Rectal smooth muscle tissue (tissue), 1 donor: ENCODE data around the gene CRYL1.

ENCODE experiments used
- H3K27ac ChIP-seq: one replicate; pipeline ENCODE4 v1.7.0; 2013; ENCODE audit warnings: low read depth, low read length, inconsistent platforms
- H3K27me3 ChIP-seq: one replicate; pipeline ENCODE4 v1.7.0; 2013; ENCODE audit warnings: low read length; ENCODE audit not compliant: control insufficient read depth, insufficient read depth
- H3K36me3 ChIP-seq: one replicate; pipeline ENCODE4 v1.7.0; 2013; ENCODE audit warnings: low read length; ENCODE audit not compliant: control insufficient read depth, insufficient read depth
- H3K4me1 ChIP-seq: one replicate; pipeline ENCODE4 v1.7.0; 2013; ENCODE audit warnings: low read length; ENCODE audit not compliant: control insufficient read depth, insufficient read depth
- H3K4me3 ChIP-seq: one replicate; pipeline ENCODE4 v1.7.0; 2013; ENCODE audit warnings: low read length
- H3K9ac ChIP-seq: one replicate; pipeline ENCODE4 v1.7.0; 2013; ENCODE audit warnings: low read length

Gene CRYL1

DNA sequence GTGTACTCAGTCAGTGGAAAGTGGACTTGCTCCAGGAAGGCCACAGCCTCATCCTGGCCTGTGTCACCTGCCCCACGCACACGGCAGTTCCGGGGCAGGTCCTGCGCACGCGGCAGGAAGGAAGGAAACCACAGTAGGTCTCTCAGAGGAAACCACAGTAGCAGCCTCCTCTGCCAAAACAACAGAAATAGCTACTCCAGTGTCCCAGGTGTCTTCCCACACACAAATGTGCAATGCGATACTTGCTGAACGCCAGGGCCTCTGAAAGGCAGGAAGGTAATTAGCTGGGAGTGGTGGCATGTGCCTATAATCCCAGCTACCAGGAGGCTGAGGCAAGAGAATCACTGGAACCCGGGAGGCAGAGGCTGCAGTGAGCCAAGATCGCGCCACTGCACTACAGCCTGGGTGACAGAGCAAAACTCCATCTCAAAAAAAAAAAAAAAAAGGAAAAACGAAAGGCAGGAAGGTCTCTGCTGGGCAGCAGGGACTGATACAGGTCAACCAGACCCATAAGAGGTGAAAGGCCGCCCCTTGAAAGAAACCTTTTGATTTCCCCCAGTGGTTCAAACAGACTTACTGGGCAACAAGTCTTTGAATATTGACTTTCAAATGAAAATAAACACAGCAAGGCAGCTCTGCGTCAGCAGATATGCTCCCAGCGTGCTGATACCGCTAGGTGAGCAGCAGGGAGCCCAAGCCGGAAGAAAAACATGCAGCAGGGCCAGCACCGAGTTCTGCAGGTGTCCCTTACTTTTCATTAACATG, 49.5 kb downstream of the CRYL1 start:
- H3K4me3 ChIP-seq, result no peak overlapping the region
- H3K27ac ChIP-seq, result no peak overlapping the region
- no peaks in the 10 kb centered on the region for H3K4me1 ChIP-seq
- peak overlapping the region; percentile 2 for H3K9ac ChIP-seq
- H3K36me3 ChIP-seq, result peaks cover 3% of the 10 kb centered on the region
- H3K27me3 ChIP-seq, result no peaks in the 10 kb centered on the region

DNA sequence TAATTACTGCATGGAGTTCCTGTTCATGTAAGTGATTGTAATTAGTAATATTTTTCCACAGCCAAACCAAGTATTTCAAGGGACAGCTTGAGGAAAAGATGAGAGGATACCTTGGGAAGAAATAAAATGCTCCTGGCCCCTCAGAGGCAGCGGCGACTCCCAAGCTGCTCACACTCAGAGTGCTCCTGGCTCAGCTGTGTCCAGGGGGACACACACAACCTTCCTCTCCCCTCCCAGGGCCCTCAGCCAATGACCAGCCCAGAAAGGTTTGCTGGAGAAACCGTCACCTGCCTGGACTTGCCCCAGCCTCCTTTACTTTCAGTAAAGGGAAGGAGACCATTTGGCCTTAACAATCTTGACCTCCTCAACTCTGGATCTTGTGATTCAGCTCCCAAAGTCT, 51.1 kb downstream of the CRYL1 start:
- Histone ChIP-seq H3K4me3 (no peak overlapping the region), H3K36me3 (no peaks in the 10 kb centered on the region), H3K27me3 (no peaks in the 10 kb centered on the region), H3K27ac (no peak overlapping the region), H3K4me1 (no peaks in the 10 kb centered on the region), H3K9ac (no peak overlapping the region)

DNA sequence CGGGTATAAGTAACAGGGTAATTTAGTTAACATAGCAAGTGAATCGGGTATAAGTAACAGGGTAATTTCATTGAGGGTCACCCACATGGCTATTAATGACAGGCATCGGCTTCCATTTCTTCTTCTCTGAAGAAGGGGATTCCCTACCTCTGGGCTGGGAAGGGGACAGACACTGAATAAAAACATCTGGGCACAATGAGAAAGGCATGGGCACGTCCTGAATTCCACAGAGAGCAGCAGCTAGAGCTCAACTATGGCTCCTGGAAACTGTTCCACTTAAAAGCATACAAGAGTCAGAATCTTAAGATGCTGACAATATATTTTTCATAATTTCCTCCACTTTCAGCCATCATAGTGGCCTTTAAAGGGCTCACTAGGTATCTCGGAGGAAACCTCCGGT, 51.8 kb downstream of the CRYL1 start:
- Histone ChIP-seq H3K4me1 (no peaks in the 10 kb centered on the region), H3K36me3 (no peaks in the 10 kb centered on the region), H3K27me3 (no peaks in the 10 kb centered on the region), H3K9ac (no peak overlapping the region), H3K4me3 (no peak overlapping the region), H3K27ac (no peak overlapping the region)

DNA sequence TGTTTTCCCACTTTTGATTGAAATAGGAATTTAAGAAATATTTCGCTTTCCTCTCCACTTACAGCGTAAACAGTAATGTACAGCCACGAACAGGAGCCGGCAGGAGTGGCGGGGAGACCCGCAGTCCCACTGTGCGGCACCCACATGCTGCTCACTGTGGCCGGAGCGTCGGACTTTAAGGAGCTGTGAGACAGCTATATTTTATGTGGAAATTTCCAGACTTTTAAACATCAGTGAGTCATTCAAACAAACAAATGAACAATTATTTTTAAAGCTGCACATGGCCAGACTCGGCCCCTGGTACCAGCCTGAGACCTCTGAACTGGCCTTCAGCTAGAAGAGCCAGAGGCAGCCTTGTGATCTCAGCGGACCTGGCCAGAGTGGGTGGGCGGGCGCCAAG, 52.5 kb downstream of the CRYL1 start:
- Histone ChIP-seq H3K36me3 (no peaks in the 10 kb centered on the region), H3K4me1 (no peaks in the 10 kb centered on the region), H3K27me3 (no peaks in the 10 kb centered on the region), H3K27ac (no peak overlapping the region), H3K9ac (no peak overlapping the region), H3K4me3 (no peak overlapping the region)

DNA sequence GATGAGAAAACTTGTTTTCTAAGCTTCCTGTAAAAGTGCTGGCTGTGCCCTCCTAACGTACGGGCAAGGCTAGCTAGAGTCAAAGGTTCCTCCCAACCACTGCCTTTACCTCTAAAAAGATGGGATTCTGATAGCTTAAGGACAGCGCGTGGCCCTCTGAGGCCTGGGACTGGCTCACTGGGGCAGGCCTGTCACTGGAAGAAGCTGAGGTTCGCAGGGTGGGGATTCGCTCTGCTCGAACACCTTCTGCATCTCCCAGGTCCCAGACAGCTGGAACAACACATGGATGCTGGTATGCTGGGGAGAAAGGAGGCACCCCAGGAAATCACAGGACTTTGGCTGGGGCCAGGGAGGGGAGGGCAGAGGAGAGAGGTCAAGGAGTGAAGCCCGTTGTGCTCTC, 53.1 kb downstream of the CRYL1 start:
- no peak overlapping the region for H3K27ac ChIP-seq
- H3K4me3 ChIP-seq, result no peak overlapping the region
- H3K9ac ChIP-seq, result no peak overlapping the region
- no peaks in the 10 kb centered on the region for H3K27me3 ChIP-seq
- H3K4me1 ChIP-seq, result no peaks in the 10 kb centered on the region
- no peaks in the 10 kb centered on the region for H3K36me3 ChIP-seq

DNA sequence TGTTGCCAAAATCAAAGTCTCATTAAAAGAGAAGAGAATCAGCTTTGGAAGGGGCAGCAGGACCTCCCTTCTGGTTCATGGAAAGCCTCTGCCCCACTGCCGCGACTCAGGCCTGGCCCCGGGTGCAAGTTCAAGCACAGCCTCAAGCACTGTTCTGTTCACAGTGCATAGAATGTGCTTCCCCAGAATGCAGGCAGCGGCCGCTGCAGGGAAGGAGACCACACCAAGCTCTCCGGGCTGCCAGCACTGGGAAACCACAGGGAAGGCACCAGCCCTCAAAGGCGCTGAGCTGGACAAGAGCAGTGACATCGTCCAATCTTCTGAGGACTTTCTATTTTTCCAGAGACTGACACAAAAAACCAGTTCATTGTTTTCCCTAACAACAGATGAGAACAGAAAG, 55.5 kb downstream of the CRYL1 start:
- Histone ChIP-seq H3K27ac (no peak overlapping the region), H3K4me3 (no peak overlapping the region), H3K4me1 (peaks cover 3% of the 10 kb centered on the region), H3K36me3 (no peaks in the 10 kb centered on the region), H3K9ac (no peak overlapping the region), H3K27me3 (no peaks in the 10 kb centered on the region)

DNA sequence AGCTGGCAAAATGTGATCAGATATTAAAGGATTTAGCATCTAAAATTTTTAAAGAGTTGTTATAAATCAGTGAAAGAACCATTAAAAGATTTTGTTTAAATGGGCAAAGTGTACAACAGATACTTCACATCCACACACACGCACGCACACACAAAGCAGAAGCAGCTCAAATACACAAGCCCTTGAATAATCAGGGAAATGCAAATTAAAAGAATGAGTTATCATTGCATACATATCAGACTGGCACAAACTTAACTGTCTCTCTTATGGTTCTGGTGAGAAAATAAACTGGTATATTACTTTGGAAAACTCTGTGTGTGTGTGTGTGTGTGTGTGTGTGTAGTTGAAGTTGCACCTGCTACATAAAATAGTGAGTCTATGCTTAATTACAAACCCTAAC, 59.3 kb downstream of the CRYL1 start:
- Histone ChIP-seq H3K36me3 (no peaks in the 10 kb centered on the region), H3K4me3 (no peak overlapping the region), H3K4me1 (peaks cover 5% of the 10 kb centered on the region), H3K27me3 (no peaks in the 10 kb centered on the region), H3K9ac (no peak overlapping the region), H3K27ac (no peak overlapping the region)

DNA sequence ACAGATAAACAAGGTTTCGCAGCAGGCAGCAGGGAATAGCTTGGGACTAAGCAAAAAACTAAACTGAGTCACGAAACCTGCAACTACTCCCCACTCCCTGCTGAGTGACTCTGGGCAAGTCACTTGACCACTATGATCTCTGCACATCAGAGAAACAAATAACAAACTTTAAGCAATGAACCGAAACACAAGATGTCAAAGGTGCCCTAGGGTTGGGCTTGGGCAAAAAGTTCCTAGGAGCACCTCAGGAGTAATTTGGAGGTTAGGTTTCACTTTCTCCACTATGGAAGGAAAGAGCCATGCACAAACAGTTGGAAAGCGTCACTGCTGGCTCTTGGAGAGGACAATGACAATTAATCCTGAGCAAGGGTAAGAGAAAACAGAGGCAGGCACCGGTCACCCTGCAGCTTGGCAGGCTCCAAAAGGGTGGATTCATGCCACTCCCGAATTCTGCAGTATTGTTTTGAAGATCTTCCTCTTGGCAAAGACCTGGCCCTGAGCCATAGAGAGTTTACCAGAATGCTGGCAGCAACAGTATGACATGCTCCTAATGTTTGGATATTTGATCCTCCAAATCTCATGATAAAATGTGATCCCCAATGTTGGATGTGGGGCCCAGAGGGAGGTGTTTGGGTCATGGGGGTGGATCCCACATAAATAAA, 60.3 kb downstream of the CRYL1 start:
- no peaks in the 10 kb centered on the region for H3K27me3 ChIP-seq
- peak overlapping the region; percentile 25 for H3K4me3 ChIP-seq
- H3K9ac ChIP-seq, result no peak overlapping the region
- H3K36me3 ChIP-seq, result no peaks in the 10 kb centered on the region
- no peak overlapping the region for H3K27ac ChIP-seq
- H3K4me1 ChIP-seq, result peaks cover 5% of the 10 kb centered on the region

DNA sequence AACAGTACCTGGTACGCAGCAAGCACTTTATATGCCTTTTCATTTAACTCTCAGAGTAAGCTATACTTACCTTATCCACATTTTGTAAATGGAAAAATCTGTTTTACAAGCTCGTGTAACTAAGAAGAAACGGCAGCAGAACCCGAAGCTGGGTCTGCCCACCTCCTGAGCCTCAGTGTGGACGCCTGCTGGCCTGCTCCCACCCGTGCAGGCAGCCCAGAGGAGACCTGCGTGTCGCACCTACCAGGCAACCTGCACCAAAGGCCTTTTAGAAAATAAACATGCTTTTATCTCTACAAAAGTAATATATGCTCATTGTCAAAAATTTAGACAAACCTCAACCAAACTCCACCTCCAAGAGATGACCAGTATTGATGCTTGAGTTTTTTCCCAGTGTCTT, 62.7 kb downstream of the CRYL1 start:
- H3K27ac ChIP-seq, result no peak overlapping the region
- H3K4me1 ChIP-seq, result peaks cover 5% of the 10 kb centered on the region
- H3K36me3 ChIP-seq, result no peaks in the 10 kb centered on the region

DNA sequence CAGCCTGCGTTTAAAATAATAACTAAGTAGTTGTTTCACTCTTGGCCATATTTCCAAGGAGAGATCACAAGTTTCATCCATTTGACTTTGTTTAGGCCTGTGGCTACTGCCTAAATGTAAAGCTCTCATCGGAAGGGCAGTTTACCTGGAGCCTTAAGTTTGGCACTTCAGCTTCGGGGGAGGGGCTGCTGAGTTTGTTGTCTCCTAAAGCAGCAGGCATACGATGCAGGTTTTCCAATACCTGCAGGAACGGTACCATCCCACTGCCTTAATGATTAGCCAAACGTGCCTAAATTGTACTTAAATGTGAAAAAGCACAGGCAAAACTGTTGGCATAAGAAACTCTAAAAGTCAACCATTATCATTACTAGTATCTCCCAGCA, 63.1 kb downstream of the CRYL1 start:
- Histone ChIP-seq H3K9ac (no peak overlapping the region), H3K4me3 (no peak overlapping the region), H3K27ac (no peak overlapping the region)

More for the DNA sequence above, 62.7 kb downstream of the CRYL1 start:
- H3K27me3 ChIP-seq, result no peaks in the 10 kb centered on the region
- H3K4me3 ChIP-seq, result no peak overlapping the region
- H3K9ac ChIP-seq, result no peak overlapping the region

DNA sequence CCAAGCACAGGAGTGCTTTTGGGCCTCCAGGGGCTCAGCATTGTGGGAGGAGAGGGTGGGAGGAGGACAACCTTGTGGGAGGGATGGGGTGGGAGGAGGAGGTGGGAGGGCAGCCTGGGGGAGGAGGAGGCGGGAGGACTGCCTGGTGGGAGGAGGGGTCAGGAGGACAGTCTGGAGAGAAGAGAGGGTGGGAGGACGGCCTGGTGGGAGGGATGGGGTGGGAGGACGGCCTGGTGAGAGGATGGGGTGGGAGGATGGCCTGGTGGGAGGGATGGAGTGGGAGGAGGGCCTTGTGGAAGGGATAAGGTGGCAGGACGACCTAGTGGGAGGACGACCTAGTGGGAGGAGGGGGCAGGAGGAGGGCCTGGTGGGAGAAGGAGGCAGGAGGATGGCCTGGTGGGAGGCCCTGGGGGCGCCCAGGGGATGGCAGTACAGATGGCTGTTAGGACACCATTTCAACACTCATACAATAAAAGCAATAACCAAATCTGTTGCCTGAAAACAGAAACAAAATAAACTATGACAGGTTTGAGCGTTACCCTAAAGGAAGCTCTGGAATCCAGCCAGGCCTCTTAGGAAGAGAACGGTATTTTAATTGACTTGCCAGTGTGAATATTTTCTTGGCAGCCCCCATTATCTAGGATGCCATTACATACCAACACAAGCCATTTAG, 63.7 kb downstream of the CRYL1 start:
- no peaks in the 10 kb centered on the region for H3K36me3 ChIP-seq
- no peak overlapping the region for H3K27ac ChIP-seq
- H3K4me1 ChIP-seq, result peaks cover 5% of the 10 kb centered on the region
- H3K9ac ChIP-seq, result no peak overlapping the region
- H3K27me3 ChIP-seq, result no peaks in the 10 kb centered on the region
- H3K4me3 ChIP-seq, result no peak overlapping the region

More for the DNA sequence above, 63.1 kb downstream of the CRYL1 start:
- Histone ChIP-seq H3K27me3 (no peaks in the 10 kb centered on the region), H3K36me3 (no peaks in the 10 kb centered on the region), H3K4me1 (peaks cover 5% of the 10 kb centered on the region)

DNA sequence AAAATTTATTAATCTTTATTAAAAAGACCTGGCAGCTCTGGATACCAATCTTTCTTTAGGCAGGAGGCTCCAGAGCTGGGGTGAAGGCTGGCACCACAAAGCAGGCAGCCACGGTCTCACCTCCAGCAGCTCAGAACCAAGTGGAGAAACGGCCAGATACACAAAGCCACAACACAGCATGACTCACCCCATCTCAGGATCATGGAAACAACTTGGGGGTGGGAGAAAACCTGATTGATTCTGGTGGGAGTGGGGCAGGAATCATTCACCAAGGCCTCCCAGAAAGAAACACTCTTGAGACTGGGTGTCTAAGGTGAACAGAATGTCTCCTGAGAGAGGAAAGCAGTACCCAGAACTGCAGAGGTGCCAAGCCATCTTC, 64.2 kb downstream of the CRYL1 start:
- no peak overlapping the region for H3K27ac ChIP-seq
- H3K4me3 ChIP-seq, result no peak overlapping the region
- H3K4me1 ChIP-seq, result peaks cover 5% of the 10 kb centered on the region
- H3K9ac ChIP-seq, result no peak overlapping the region
- no peaks in the 10 kb centered on the region for H3K36me3 ChIP-seq
- no peaks in the 10 kb centered on the region for H3K27me3 ChIP-seq
